BLaER1 treated with 17β-estradiol and CSF1 and Interleukin-3, amounts not matched to agents 10 nM and 100 nM (cell line): ENCODE measurements around the gene SPINK8.

Experiments
- H3K27ac ChIP-seq, 11 experiments: shearing (Covaris generic); formaldehyde crosslinking; 2 replicates each; pipeline ENCODE4 v1.8.1; 2022
- H3K27me3 ChIP-seq, 11 experiments: shearing (Covaris generic); formaldehyde crosslinking; 2 replicates each; pipeline ENCODE4 v1.8.1; 2022
- H3K36me3 ChIP-seq, 11 experiments: shearing (Covaris generic); formaldehyde crosslinking; 2 replicates each; pipeline ENCODE4 v1.8.1; 2022
- H3K4me1 ChIP-seq, 10 experiments: shearing (Covaris generic); formaldehyde crosslinking; 2 replicates each; pipeline ENCODE4 v1.8.1; 2022
- H3K4me2 ChIP-seq, 11 experiments: shearing (Covaris generic); formaldehyde crosslinking; 2 replicates each; pipeline ENCODE4 v1.8.1; 2022
- H3K4me3 ChIP-seq, 10 experiments: shearing (Covaris generic); formaldehyde crosslinking; 2 replicates each; pipeline ENCODE4 v1.8.1; 2022
- H3K9ac ChIP-seq, 11 experiments: shearing (Covaris generic); formaldehyde crosslinking; 2 replicates each; pipeline ENCODE4 v1.8.1; 2022
- H3K9me3 ChIP-seq, 11 experiments: shearing (Covaris generic); formaldehyde crosslinking; replicated peaks in 1 of 11; 2 replicates each; pipeline ENCODE4 v1.8.1; 2022
- H4K20me1 ChIP-seq, 11 experiments: shearing (Covaris generic); formaldehyde crosslinking; 2 replicates each; pipeline ENCODE4 v1.8.1; 2022
- Cebpa-rat ChIP-seq, 11 experiments: shearing (Covaris generic); IDR thresholded peaks; 2 replicates each; pipeline ENCODE4 v1.8.1; 2022

Gene SPINK8

DNA sequence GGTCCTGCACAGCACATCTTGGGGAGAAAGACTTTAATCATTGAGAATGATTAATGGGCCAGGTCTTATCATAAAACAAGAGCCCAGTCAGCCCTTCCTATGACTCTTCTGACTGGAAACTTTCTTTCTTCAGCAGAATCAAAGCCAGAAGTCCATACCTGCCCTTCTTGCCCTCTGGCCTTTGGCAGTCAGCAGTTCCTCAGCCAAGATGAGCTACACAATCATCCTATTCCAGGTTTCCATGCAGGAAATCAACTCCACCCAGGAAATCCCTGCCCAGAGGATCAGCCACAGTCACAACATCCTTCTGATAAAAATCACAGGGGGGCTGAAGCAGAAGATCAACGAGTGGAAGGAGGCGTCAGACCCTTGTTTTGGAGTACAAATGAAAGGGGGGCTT lies 65.7 kb downstream of the SPINK8 start:
- peaks cover 0 to 21% (median 9%) of the 10 kb centered on the region in 11 experiments; a peak in 15 of 22 replicates for H3K9me3 ChIP-seq
- peak overlapping the region in 1 of 11 experiments; percentile 39; a peak in 4 of 22 replicates for H3K9ac ChIP-seq

DNA sequence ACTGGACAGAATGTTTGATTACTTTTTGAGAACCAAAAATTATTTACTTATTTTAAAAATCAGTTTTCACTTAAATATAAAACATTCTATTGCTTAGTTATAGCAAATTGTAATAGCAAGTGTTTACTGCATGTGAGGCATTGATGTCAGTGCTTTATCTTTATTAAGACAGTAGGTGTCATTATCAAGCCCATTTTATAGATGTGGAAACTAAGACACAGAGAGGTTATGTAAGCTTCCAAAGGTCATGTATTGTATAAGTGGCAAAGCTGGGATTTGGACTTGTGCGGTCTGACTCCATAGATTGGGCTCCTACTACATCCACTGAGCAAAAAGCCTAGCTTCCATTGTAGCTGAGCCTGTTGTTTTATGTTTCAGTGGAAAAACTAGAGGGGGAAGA lies 74.9 kb downstream of the SPINK8 start:
- Histone ChIP-seq H3K36me3 (peaks cover 60 to 99% (median 82%) of the 10 kb centered on the region in 11 experiments), H3K4me1 (peaks cover 0 to 6% (median 0%) of the 10 kb centered on the region in 10 experiments; a peak in 1 of 20 replicates), H3K9ac (no peak overlapping the region), H3K4me3 (no peak overlapping the region), H3K4me2 (no peak overlapping the region), H3K9me3 (peaks cover 0 to 31% (median 24%) of the 10 kb centered on the region in 11 experiments; a peak in 18 of 22 replicates), H4K20me1 (no peaks in the 10 kb centered on the region; a peak in 2 of 22 replicates), H3K27ac (no peak overlapping the region), H3K27me3 (no peaks in the 10 kb centered on the region)
- no peak for TF ChIP-seq Cebpa-rat (IDR thresholded peaks at IDR 0.05)

More for the DNA sequence above, 65.7 kb downstream of the SPINK8 start:
- TF ChIP-seq Cebpa-rat (IDR thresholded peaks at IDR 0.05) = no peak
- no peak overlapping the region for H3K4me3 ChIP-seq
- no peak overlapping the region for H3K4me2 ChIP-seq
- H3K4me1 ChIP-seq = peaks cover 0 to 3% (median 0%) of the 10 kb centered on the region in 10 experiments; a peak in 1 of 20 replicates
- no peaks in the 10 kb centered on the region for H3K27me3 ChIP-seq
- no peak overlapping the region for H3K27ac ChIP-seq
- H3K36me3 ChIP-seq = peaks cover 70 to 89% (median 86%) of the 10 kb centered on the region in 11 experiments
- H4K20me1 ChIP-seq = peaks cover 0 to 16% (median 0%) of the 10 kb centered on the region in 11 experiments; a peak in 2 of 22 replicates
